ENCODE data around the gene NABP1.
A peak's percentile ranks its signal among the peaks of the same experiment; 100 is the strongest.

NABP1 gene

DNA sequence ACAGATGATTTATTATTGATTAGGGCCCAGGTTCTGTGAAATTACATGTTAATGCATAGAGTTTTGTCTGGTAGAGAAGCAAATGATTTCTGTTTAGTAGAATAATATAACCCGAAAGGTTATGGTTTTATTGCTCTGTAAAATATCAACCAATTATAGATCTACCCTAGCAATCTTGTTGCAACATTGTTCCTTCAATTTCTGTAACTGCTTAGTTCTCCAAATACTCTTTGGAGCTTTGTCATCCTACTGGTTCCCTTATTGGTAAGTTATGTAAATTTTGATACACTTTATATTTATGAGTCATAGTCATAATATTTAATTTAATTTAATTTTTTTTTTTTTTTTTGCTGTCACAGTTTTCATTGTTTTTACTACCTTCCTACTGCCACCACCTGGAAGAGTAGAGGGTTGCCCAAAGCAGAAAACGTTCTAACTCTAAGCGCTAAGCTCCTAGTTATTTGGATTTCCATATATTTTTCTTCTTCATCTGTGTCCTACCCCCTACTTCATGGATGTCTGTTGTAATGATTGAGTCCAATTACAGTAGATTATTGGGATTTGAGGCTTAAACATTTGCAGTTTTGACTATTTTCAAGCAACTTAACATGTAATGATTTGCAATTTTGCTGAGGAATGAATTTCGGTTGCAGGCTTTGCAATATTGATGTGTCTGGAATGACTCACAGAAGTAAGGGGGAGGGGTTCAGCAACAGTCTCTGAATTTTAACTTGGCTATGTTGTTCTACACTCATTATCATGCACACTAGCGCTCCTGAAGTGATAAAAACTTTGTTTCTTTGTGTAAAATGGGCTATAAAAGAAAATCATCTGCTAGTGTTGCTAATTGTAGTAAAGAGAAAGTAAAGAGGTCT lies 51.1 kb downstream of the NABP1 start:
- no peak overlapping the region for H2AFZ ChIP-seq (ENCODE audit: low read depth, low read length)
- no peak overlapping the region for H3K9ac ChIP-seq (ENCODE audit: low read depth, low read length)
- H3K27ac ChIP-seq (ENCODE audit: low read length), result no peak overlapping the region
- H3K4me2 ChIP-seq (ENCODE audit: insufficient read depth, low read length), result no peak overlapping the region
- H3K4me1 ChIP-seq (ENCODE audit: insufficient read depth, low read length), result no peaks in the 10 kb centered on the region
- H3K36me3 ChIP-seq (ENCODE audit: insufficient read depth, low read length), result no peaks in the 10 kb centered on the region
- no peaks in the 10 kb centered on the region for H4K20me1 ChIP-seq (ENCODE audit: insufficient read depth, low read length)
- peaks cover 89% of the 10 kb centered on the region for H3K27me3 ChIP-seq (ENCODE audit: insufficient read depth, low read length, poor library complexity)
- no peaks in the 10 kb centered on the region for H3K79me2 ChIP-seq (ENCODE audit: insufficient read depth, low read length)
- H3K9me3 ChIP-seq (ENCODE audit: insufficient read depth, low read length, severe bottlenecking), result no peaks in the 10 kb centered on the region
- DNase-seq, result no peak
- TF ChIP-seq, protein P1, sequence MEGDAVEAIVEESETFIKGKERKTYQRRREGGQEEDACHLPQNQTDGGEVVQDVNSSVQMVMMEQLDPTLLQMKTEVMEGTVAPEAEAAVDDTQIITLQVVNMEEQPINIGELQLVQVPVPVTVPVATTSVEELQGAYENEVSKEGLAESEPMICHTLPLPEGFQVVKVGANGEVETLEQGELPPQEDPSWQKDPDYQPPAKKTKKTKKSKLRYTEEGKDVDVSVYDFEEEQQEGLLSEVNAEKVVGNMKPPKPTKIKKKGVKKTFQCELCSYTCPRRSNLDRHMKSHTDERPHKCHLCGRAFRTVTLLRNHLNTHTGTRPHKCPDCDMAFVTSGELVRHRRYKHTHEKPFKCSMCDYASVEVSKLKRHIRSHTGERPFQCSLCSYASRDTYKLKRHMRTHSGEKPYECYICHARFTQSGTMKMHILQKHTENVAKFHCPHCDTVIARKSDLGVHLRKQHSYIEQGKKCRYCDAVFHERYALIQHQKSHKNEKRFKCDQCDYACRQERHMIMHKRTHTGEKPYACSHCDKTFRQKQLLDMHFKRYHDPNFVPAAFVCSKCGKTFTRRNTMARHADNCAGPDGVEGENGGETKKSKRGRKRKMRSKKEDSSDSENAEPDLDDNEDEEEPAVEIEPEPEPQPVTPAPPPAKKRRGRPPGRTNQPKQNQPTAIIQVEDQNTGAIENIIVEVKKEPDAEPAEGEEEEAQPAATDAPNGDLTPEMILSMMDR (IDR thresholded peaks at IDR 0.05; ENCODE audit: borderline replicate concordance, extremely low read depth, low read length, poor library complexity, severe bottlenecking), result peak; percentile 29
- TF ChIP-seq EZH2 (IDR thresholded peaks at IDR 0.05; ENCODE audit: borderline replicate concordance, low read depth, low read length, severe bottlenecking), result no peak
- no peak overlapping the region for H3K4me3 ChIP-seq (ENCODE audit: low read depth in 1 of 2, low read length in 2 of 2)
- no peak for ATAC-seq (ENCODE audit: insufficient read depth, low read depth)

DNA sequence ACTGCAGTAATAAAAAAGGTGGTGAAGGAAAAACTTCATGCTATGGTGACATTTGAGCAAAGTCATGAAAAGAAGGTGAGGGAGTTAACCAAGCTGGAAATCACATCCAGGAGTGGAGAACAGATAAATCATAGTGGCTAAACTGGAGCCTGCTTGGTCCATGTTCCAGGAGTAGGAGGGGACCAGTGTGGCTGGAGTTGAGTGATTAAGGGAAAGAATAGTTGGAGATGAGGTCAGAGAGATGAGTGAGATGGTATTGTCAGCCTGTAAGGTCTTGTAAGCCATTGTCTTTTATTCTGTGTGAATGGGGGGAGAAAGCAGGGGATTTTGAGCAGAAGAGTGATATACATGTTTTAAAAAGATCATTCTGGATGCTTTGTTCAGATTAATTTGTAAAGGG lies 52.3 kb downstream of the NABP1 start:
- no peaks in the 10 kb centered on the region for H3K4me1 ChIP-seq (ENCODE audit: insufficient read depth, low read length)
- H3K27me3 ChIP-seq (ENCODE audit: insufficient read depth, low read length, poor library complexity), result peaks cover 87% of the 10 kb centered on the region
- no peak overlapping the region for H2AFZ ChIP-seq (ENCODE audit: low read depth, low read length)
- H3K27ac ChIP-seq (ENCODE audit: low read length), result no peak overlapping the region
- TF ChIP-seq EZH2 (IDR thresholded peaks at IDR 0.05; ENCODE audit: borderline replicate concordance, low read depth, low read length, severe bottlenecking), result no peak
- TF ChIP-seq, protein P1 (IDR thresholded peaks at IDR 0.05; ENCODE audit: borderline replicate concordance, extremely low read depth, low read length, poor library complexity, severe bottlenecking), result no peak
- no peaks in the 10 kb centered on the region for H3K36me3 ChIP-seq (ENCODE audit: insufficient read depth, low read length)
- DNase-seq (no peak), ATAC-seq (ENCODE audit: insufficient read depth, low read depth) (no peak)
- H3K9ac ChIP-seq (ENCODE audit: low read depth, low read length), result no peak overlapping the region
- H3K79me2 ChIP-seq (ENCODE audit: insufficient read depth, low read length), result no peaks in the 10 kb centered on the region
- no peaks in the 10 kb centered on the region for H4K20me1 ChIP-seq (ENCODE audit: insufficient read depth, low read length)
- H3K4me3 ChIP-seq (ENCODE audit: low read depth in 1 of 2, low read length in 2 of 2), result no peak overlapping the region
- no peak overlapping the region for H3K4me2 ChIP-seq (ENCODE audit: insufficient read depth, low read length)
- no peaks in the 10 kb centered on the region for H3K9me3 ChIP-seq (ENCODE audit: insufficient read depth, low read length, severe bottlenecking)
